Mammary epithelial cell (primary cell): Measurements from ENCODE around the gene TMEM245.

Experiments used
- CTCF ChIP-seq, 2 donors: IDR thresholded peaks in 1 of 2; conservative IDR thresholded peaks in 1 of 2; 2 replicates each; pipeline ENCODE4 v1.5.1; 2011 to 2012; ENCODE audit warnings: inconsistent platforms in 2 of 2, low read length in 2 of 2, mild to moderate bottlenecking in 2 of 2, control low read depth in 1 of 2, low read depth in 1 of 2; ENCODE audit not compliant: insufficient read depth in 1 of 2; ENCODE audit errors: extremely low read depth in 1 of 2
- EZH2 ChIP-seq: IDR thresholded peaks from 2 replicates; pipeline ENCODE4 v1.6.1; 2012; ENCODE audit warnings: low read length, inconsistent platforms, borderline replicate concordance

GRCh38 chr9:109001275-109001676 is 118.5 kb downstream of the TMEM245 start:
- TF ChIP-seq CTCF (conservative IDR thresholded peaks at IDR 0.05 in 1 of 2, IDR thresholded peaks at IDR 0.05 in 1 of 2; ENCODE audit: extremely low read depth in 1 of 2, insufficient read depth in 1 of 2, low read depth in 1 of 2, low read length in 2 of 2) (peak in 1 of 2 donors; percentile 4), EZH2 (no peak)
